ENCODE data around the gene FTCDNL1.

DNA sequence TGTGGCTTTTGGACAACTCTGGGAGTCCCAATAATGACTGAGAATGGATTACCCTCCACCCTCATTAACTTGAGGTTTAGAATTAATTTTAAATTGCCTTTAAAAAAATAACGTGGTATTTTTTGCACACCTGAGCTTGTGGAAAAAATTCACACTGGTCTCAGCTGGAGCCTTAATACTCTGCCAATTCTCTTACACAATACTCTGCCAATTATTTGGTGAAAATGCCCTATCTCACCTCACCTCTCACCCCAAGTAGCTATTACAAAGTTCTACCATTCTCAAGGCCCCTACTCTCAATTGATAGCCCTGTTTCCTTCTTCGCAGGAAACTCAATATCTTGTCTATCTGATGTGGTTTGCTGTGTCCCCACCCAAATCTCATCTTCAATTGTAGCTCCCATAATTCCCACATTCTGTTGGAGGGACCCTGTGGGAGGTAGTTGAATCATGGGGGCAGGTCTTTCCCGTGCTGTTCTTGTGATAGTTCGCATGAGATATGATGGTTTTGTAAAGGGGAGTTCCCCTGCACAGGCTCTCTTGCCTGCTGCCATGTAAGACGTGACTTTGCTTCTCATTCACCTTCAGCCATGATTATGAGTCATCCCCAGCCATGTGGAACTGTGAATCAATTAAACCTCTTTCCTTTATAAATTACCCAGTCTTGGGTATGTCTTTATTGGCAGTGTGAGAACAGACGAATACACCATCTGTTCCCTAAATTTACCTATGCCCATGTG is 32.7 kb upstream of the FTCDNL1 start:
- TF ChIP-seq, protein P1, sequence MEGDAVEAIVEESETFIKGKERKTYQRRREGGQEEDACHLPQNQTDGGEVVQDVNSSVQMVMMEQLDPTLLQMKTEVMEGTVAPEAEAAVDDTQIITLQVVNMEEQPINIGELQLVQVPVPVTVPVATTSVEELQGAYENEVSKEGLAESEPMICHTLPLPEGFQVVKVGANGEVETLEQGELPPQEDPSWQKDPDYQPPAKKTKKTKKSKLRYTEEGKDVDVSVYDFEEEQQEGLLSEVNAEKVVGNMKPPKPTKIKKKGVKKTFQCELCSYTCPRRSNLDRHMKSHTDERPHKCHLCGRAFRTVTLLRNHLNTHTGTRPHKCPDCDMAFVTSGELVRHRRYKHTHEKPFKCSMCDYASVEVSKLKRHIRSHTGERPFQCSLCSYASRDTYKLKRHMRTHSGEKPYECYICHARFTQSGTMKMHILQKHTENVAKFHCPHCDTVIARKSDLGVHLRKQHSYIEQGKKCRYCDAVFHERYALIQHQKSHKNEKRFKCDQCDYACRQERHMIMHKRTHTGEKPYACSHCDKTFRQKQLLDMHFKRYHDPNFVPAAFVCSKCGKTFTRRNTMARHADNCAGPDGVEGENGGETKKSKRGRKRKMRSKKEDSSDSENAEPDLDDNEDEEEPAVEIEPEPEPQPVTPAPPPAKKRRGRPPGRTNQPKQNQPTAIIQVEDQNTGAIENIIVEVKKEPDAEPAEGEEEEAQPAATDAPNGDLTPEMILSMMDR (IDR thresholded peaks at IDR 0.05 in 4 of 5, conservative IDR thresholded peaks at IDR 0.05 in 1 of 5): no peak
- no peak for TF ChIP-seq POLR2A (IDR thresholded peaks at IDR 0.05)
